SK-N-SH (cell line): ENCODE data around the gene RFPL1. TPM values are rescaled to one million over a fixed set of nuclear protein-coding genes. Genes with fewer than 3 reads are reported as not detected.

ENCODE experiments used
- CTCF ChIA-PET: fragments of 300-600, 350-600 bp; formaldehyde crosslinking; extraction: SDS; loops from one replicate; lab custom pipeline; 2021; lab: Yijun Ruan, JAX
- POLR2A ChIA-PET: fragments of 350-600 bp; sonication (Branson Sonifier 250); formaldehyde crosslinking; extraction: SDS; loops from one replicate; lab custom pipeline; 2020; ENCODE audit warnings: antibody characterized with exemption, inconsistent platforms; lab: Yijun Ruan, JAX
- DNase-seq: peaks from one replicate; pipeline ENCODE4 v3.0.0; 2012
- H2AFZ ChIP-seq: fragments of 200-600 bp; sonication (generic); 2 replicates; pipeline ENCODE4 v1.8.1; 2016; ENCODE audit warnings: antibody characterized with exemption, mild to moderate bottlenecking, low read depth
- H3F3A ChIP-seq: fragments of 200-600 bp; sonication (generic); replicated peaks from 2 replicates; pipeline ENCODE3; 2016; ENCODE audit warnings: antibody characterized with exemption, mild to moderate bottlenecking; ENCODE audit not compliant: insufficient read depth
- H3K27ac ChIP-seq, 2 experiments: fragments of 200-500 bp in 1 of 2; fragments of 200-600 bp in 1 of 2; sonication (Bioruptor generic) in 1 of 2; sonication (generic), shearing (Covaris generic) in 1 of 2; 2 replicates each; pipeline versions ENCODE4 v1.5.1 to v1.6.1; 2014 to 2016; ENCODE audit warnings: low read depth in 2 of 2, inconsistent platforms in 1 of 2, low read length in 1 of 2, mild to moderate bottlenecking in 1 of 2, mixed read lengths in 1 of 2
- H3K27me3 ChIP-seq: fragments of 200-600 bp; sonication (generic), shearing (Covaris generic); 2 replicates; pipeline ENCODE4 v1.6.1; 2016; ENCODE audit warnings: mixed run types; ENCODE audit not compliant: insufficient read depth
- H3K36me3 ChIP-seq, 2 experiments: fragments of 200-500 bp in 1 of 2; fragments of 200-600 bp in 1 of 2; sonication (Bioruptor generic) in 1 of 2; sonication (generic) in 1 of 2; replicated peaks in 1 of 2; 2 replicates each; pipeline versions ENCODE3 to v1.5.1; 2014 to 2016; ENCODE audit warnings: low read length in 1 of 2, mild to moderate bottlenecking in 1 of 2; ENCODE audit not compliant: insufficient read depth in 2 of 2, control insufficient read depth in 1 of 2
- H3K4me1 ChIP-seq, 2 experiments: fragments of 200-500 bp in 1 of 2; fragments of 200-600 bp in 1 of 2; sonication (Bioruptor generic) in 1 of 2; sonication (generic), shearing (Covaris generic) in 1 of 2; 2 replicates each; pipeline versions ENCODE4 v1.5.1 to v1.6.1; 2014 to 2016; ENCODE audit warnings: low read depth in 1 of 2, low read length in 1 of 2, mixed run types in 1 of 2; ENCODE audit not compliant: insufficient read depth in 2 of 2, control insufficient read depth in 1 of 2
- H3K4me2 ChIP-seq: fragments of 200-600 bp; sonication (generic), shearing (Covaris generic); 2 replicates; pipeline ENCODE4 v1.6.1; 2017; ENCODE audit warnings: mixed run types
- H3K4me3 ChIP-seq, 2 experiments: fragments of 200-500 bp in 1 of 2; fragments of 200-600 bp in 1 of 2; sonication (Bioruptor generic) in 1 of 2; sonication (generic), shearing (Covaris generic) in 1 of 2; 2 replicates each; pipeline versions ENCODE4 v1.5.1 to v1.8.1; 2014 to 2016; ENCODE audit warnings: low read depth in 2 of 2, inconsistent platforms in 1 of 2, low read length in 1 of 2, mild to moderate bottlenecking in 1 of 2, mixed read lengths in 1 of 2, moderate library complexity in 1 of 2
- H3K79me2 ChIP-seq: fragments of 200-600 bp; sonication (generic); 2 replicates; pipeline ENCODE4 v1.8.1; 2017; ENCODE audit warnings: mild to moderate bottlenecking; ENCODE audit not compliant: insufficient read depth
- H3K9ac ChIP-seq: fragments of 200-600 bp; sonication (generic); 2 replicates; pipeline ENCODE4 v1.6.1; 2017; ENCODE audit warnings: mixed run types
- H3K9me2 ChIP-seq: fragments of 200-600 bp; sonication (generic); 2 replicates; pipeline ENCODE4 v1.6.1; 2017; ENCODE audit warnings: mixed run types
- H3K9me3 ChIP-seq: fragments of 200-600 bp; sonication (generic); 2 replicates; pipeline ENCODE4 v1.6.1; 2017; ENCODE audit warnings: mixed run types, mild to moderate bottlenecking, moderate library complexity
- H4K20me1 ChIP-seq: fragments of 200-600 bp; sonication (generic); 2 replicates; pipeline ENCODE4 v1.6.1; 2017; ENCODE audit warnings: mild to moderate bottlenecking, mixed run types; ENCODE audit not compliant: insufficient read depth
- EP300 ChIP-seq, 2 experiments: IDR thresholded peaks; 2 replicates each; pipeline versions ENCODE4 v1.4.0 to v1.6.1; 2012; ENCODE audit warnings: borderline replicate concordance in 1 of 2, low read depth in 1 of 2, low read length in 1 of 2
- FOXM1 ChIP-seq: IDR thresholded peaks from 2 replicates; pipeline ENCODE4 v1.4.0; 2012; ENCODE audit warnings: low read depth, mild to moderate bottlenecking
- POLR2AphosphoS5 ChIP-seq: IDR thresholded peaks from 2 replicates; pipeline ENCODE4 v1.6.1; 2012; ENCODE audit warnings: low read depth, low read length
- SIN3A ChIP-seq: IDR thresholded peaks from 2 replicates; pipeline ENCODE4 v1.6.1; 2012; ENCODE audit warnings: low read depth, mild to moderate bottlenecking, low read length, moderate library complexity, borderline replicate concordance
- WGBS: methylation state at CpG from one replicate; pipeline ENCODE4 v1.1.6; 2017; ENCODE audit warnings: low lambda C conversion rate; 5-methylcytosine and 5-hydroxymethylcytosine counted together
- polyA plus RNA-seq, 3 experiments: library from polyadenylated mRNA; depleted of rRNA; stranded (reverse); fragments of >200 nt; gene quantifications; 2 replicates each; pipeline ENCODE4 v1.2.3, GENCODE V29; 2012
- TF ChIP-seq, protein P1 (sequence below): IDR thresholded peaks from 2 replicates; pipeline ENCODE4 v1.6.1; 2012; ENCODE audit warnings: mild to moderate bottlenecking, low read depth, low read length, moderate library complexity
- TF ChIP-seq, protein P2 (sequence below): IDR thresholded peaks from 2 replicates; pipeline ENCODE4 v1.4.0; 2012; ENCODE audit warnings: low read depth, borderline replicate concordance
- TF ChIP-seq, protein P3 (sequence below): IDR thresholded peaks from 2 replicates; pipeline ENCODE4; 2012
- TF ChIP-seq, protein P4 (sequence below): fragments of 200-600 bp; sonication (generic); IDR thresholded peaks from 2 replicates; pipeline ENCODE4 v1.6.1; 2017; ENCODE audit warnings: antibody characterized with exemption, mild to moderate bottlenecking, moderate library complexity

The RFPL1 gene
- polyA plus RNA-seq, 1 of the 3 experiments (the other 2 are of a cell fraction), result not detected

DNA sequence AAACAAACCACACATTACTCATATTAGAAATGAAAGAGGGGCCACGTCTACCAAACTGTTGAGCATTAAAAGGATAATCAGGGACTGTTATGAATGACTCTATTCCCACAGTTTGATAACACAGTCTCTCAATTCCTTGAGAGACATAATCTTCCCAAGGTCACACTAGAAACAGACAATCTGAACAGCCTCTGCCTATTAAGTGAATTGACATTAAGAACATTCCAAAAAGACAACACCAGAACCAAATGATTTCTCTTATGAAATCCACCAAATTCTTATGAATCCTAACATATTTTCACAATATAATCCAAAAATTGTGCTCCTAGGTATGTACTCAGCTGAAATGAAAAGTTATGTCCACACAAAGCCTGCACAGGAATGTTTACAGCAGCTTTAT is 4.6 kb downstream of the RFPL1 start:
- WGBS, result 25% methylated on average over 1 of the region's 1 CpG
- DNase-seq, result no peak
- POLR2A ChIA-PET, result no interaction called here
- TF ChIP-seq, protein P1, sequence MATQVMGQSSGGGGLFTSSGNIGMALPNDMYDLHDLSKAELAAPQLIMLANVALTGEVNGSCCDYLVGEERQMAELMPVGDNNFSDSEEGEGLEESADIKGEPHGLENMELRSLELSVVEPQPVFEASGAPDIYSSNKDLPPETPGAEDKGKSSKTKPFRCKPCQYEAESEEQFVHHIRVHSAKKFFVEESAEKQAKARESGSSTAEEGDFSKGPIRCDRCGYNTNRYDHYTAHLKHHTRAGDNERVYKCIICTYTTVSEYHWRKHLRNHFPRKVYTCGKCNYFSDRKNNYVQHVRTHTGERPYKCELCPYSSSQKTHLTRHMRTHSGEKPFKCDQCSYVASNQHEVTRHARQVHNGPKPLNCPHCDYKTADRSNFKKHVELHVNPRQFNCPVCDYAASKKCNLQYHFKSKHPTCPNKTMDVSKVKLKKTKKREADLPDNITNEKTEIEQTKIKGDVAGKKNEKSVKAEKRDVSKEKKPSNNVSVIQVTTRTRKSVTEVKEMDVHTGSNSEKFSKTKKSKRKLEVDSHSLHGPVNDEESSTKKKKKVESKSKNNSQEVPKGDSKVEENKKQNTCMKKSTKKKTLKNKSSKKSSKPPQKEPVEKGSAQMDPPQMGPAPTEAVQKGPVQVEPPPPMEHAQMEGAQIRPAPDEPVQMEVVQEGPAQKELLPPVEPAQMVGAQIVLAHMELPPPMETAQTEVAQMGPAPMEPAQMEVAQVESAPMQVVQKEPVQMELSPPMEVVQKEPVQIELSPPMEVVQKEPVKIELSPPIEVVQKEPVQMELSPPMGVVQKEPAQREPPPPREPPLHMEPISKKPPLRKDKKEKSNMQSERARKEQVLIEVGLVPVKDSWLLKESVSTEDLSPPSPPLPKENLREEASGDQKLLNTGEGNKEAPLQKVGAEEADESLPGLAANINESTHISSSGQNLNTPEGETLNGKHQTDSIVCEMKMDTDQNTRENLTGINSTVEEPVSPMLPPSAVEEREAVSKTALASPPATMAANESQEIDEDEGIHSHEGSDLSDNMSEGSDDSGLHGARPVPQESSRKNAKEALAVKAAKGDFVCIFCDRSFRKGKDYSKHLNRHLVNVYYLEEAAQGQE, result no peak
- TF ChIP-seq FOXM1 (no peak), POLR2AphosphoS5 (no peak), SIN3A (no peak), EP300 (IDR thresholded peaks at IDR 0.05; ENCODE audit: borderline replicate concordance in 1 of 2, low read depth in 1 of 2, low read length in 1 of 2) (no peak)
- TF ChIP-seq, protein P2, sequence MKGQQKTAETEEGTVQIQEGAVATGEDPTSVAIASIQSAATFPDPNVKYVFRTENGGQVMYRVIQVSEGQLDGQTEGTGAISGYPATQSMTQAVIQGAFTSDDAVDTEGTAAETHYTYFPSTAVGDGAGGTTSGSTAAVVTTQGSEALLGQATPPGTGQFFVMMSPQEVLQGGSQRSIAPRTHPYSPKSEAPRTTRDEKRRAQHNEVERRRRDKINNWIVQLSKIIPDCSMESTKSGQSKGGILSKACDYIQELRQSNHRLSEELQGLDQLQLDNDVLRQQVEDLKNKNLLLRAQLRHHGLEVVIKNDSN, result no peak
- no peak overlapping the region for H3K4me3 ChIP-seq
- no peaks in the 10 kb centered on the region for H3K36me3 ChIP-seq
- no peaks in the 10 kb centered on the region for H3K27me3 ChIP-seq
- H3K9ac ChIP-seq, result no peak overlapping the region
- no peaks in the 10 kb centered on the region for H3F3A ChIP-seq
- no peak overlapping the region for H3K27ac ChIP-seq
- no peaks in the 10 kb centered on the region for H3K9me3 ChIP-seq
- CTCF ChIA-PET, result no interaction called here
- H3K79me2 ChIP-seq, result no peaks in the 10 kb centered on the region
- peaks cover 0 to 4% of the 10 kb centered on the region in 2 experiments; a peak in 1 of 4 replicates for H3K4me1 ChIP-seq
- no peaks in the 10 kb centered on the region for H4K20me1 ChIP-seq
- no peak overlapping the region for H3K4me2 ChIP-seq
- H2AFZ ChIP-seq, result no peak overlapping the region
- H3K9me2 ChIP-seq, result no peaks in the 10 kb centered on the region

DNA sequence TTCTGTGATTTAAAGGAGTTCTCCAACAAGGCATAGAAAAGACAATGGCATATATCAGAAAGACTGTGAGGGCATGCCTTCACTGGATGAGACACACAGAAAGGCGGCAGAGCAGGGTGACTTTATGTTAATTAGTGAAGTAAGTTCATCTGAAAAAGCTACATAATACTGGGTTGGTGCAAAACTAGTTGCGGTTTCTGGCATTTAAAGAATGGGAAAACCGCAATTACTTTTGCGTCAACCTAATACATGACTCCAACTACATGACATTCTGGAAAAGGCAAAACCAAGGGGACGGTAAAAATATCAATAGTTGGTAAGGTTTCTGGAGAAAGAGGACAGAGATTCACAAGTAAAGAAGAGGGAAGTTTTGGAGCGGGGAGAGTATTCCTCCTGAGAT is 5.1 kb downstream of the RFPL1 start:
- H4K20me1 ChIP-seq, result no peaks in the 10 kb centered on the region
- no peak for DNase-seq
- H3K4me2 ChIP-seq, result no peak overlapping the region
- H3K36me3 ChIP-seq, result no peaks in the 10 kb centered on the region
- ChIA-PET POLR2A (no interaction called here), CTCF (no interaction called here)
- H2AFZ ChIP-seq, result no peak overlapping the region
- WGBS, result 82% methylated on average over 6 of the region's 6 CpGs
- no peaks in the 10 kb centered on the region for H3K9me2 ChIP-seq
- H3K9me3 ChIP-seq, result no peaks in the 10 kb centered on the region
- no peaks in the 10 kb centered on the region for H3F3A ChIP-seq
- peaks cover 0 to 4% of the 10 kb centered on the region in 2 experiments; a peak in 1 of 4 replicates for H3K4me1 ChIP-seq
- TF ChIP-seq, protein P3, sequence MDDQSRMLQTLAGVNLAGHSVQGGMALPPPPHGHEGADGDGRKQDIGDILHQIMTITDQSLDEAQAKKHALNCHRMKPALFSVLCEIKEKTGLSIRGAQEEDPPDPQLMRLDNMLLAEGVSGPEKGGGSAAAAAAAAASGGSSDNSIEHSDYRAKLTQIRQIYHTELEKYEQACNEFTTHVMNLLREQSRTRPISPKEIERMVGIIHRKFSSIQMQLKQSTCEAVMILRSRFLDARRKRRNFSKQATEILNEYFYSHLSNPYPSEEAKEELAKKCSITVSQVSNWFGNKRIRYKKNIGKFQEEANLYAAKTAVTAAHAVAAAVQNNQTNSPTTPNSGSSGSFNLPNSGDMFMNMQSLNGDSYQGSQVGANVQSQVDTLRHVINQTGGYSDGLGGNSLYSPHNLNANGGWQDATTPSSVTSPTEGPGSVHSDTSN, result no peak
- TF ChIP-seq, protein P4, sequence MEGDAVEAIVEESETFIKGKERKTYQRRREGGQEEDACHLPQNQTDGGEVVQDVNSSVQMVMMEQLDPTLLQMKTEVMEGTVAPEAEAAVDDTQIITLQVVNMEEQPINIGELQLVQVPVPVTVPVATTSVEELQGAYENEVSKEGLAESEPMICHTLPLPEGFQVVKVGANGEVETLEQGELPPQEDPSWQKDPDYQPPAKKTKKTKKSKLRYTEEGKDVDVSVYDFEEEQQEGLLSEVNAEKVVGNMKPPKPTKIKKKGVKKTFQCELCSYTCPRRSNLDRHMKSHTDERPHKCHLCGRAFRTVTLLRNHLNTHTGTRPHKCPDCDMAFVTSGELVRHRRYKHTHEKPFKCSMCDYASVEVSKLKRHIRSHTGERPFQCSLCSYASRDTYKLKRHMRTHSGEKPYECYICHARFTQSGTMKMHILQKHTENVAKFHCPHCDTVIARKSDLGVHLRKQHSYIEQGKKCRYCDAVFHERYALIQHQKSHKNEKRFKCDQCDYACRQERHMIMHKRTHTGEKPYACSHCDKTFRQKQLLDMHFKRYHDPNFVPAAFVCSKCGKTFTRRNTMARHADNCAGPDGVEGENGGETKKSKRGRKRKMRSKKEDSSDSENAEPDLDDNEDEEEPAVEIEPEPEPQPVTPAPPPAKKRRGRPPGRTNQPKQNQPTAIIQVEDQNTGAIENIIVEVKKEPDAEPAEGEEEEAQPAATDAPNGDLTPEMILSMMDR, result no peak
- H3K27me3 ChIP-seq, result no peaks in the 10 kb centered on the region
- no peak overlapping the region for H3K9ac ChIP-seq
- no peak overlapping the region for H3K4me3 ChIP-seq
- no peak overlapping the region for H3K27ac ChIP-seq
- no peaks in the 10 kb centered on the region for H3K79me2 ChIP-seq
